Measurements from ENCODE around the gene PIP4K2A.

- no peak for TF ChIP-seq CTCF (IDR thresholded peaks at IDR 0.05)
- TF ChIP-seq POLR2A (IDR thresholded peaks at IDR 0.05), result no peak
Measured at GRCh38 chr10:22698941-22699440, 15.4 kb downstream of the PIP4K2A start.
